ENCODE measurements around the gene AMDHD2. TPM values are rescaled to one million over a fixed set of nuclear protein-coding genes. Genes with fewer than 3 reads are reported as not detected.
"Not testable (repeated sequence)": the region's sequence is repeated elsewhere in the genome, so short reads cannot be mapped to it uniquely, and the experiment has no call there.

The AMDHD2 gene
- 25.5 and 30.8 TPM in 2 replicates for total RNA-seq

- peak; percentile 95 to 96 for DNase-seq (ENCODE audit: low read depth in 2 of 2)
These were observed at the start of gene AMDHD2 for GRCh38 chr16:2520097-2520783. AMDHD2 (plus strand) TSS chr16:2520371; CDS start chr16:2520459, 88 bp downstream.

- no peak for DNase-seq (ENCODE audit: low read depth in 2 of 2)
These were observed 49.6 kb upstream of the AMDHD2 start for GRCh38 chr16:2470603-2471015.

- DNase-seq (ENCODE audit: low read depth in 2 of 2) = no peak
These were observed 49.0 kb upstream of the AMDHD2 start, which contains the start of gene NTN3 for GRCh38 chr16:2471016-2471652. NTN3 (plus strand) TSS chr16:2471297; CDS start chr16:2471702, 405 bp downstream.

- DNase-seq (ENCODE audit: low read depth in 2 of 2) = no peak
These were observed 48.3 kb upstream of the AMDHD2 start for GRCh38 chr16:2471653-2472487.

GRCh38 chr16:2472488-2472864 is 47.7 kb upstream of the AMDHD2 start:
- DNase-seq (ENCODE audit: low read depth in 2 of 2) = no peak

- no peak for DNase-seq (ENCODE audit: low read depth in 2 of 2)
These were observed 47.2 kb upstream of the AMDHD2 start for GRCh38 chr16:2472885-2473445.

GRCh38 chr16:2473446-2473926 is 46.7 kb upstream of the AMDHD2 start:
- no peak for DNase-seq (ENCODE audit: low read depth in 2 of 2)

GRCh38 chr16:2473999-2474876 is 45.9 kb upstream of the AMDHD2 start:
- DNase-seq (ENCODE audit: low read depth in 2 of 2) = peak; percentile 57 to 65

GRCh38 chr16:2474877-2475412 is 45.2 kb upstream of the AMDHD2 start, which contains the start of gene TBC1D24:
TBC1D24 (plus strand) TSS chr16:2475127; CDS start chr16:2496149, 21,022 bp downstream.
- DNase-seq (ENCODE audit: low read depth in 2 of 2) = peak; percentile 84 to 90

- DNase-seq (ENCODE audit: low read depth in 2 of 2) = no peak
These were observed 44.5 kb upstream of the AMDHD2 start for GRCh38 chr16:2475413-2476344.

GRCh38 chr16:2476345-2476720 is 43.8 kb upstream of the AMDHD2 start:
- no peak for DNase-seq (ENCODE audit: low read depth in 2 of 2)

- DNase-seq (ENCODE audit: low read depth in 2 of 2) = no peak
These were observed 43.4 kb upstream of the AMDHD2 start for GRCh38 chr16:2476741-2477140.

GRCh38 chr16:2477327-2477726 is 42.8 kb upstream of the AMDHD2 start:
- no peak for DNase-seq (ENCODE audit: low read depth in 2 of 2)

- DNase-seq (ENCODE audit: low read depth in 2 of 2) = no peak
These were observed 41.9 kb upstream of the AMDHD2 start for GRCh38 chr16:2478279-2478678.

- DNase-seq (ENCODE audit: low read depth in 2 of 2) = not testable (repeated sequence)
These were observed 40.2 kb upstream of the AMDHD2 start for GRCh38 chr16:2479996-2480395.

GRCh38 chr16:2480948-2481347 is 39.2 kb upstream of the AMDHD2 start:
- DNase-seq (ENCODE audit: low read depth in 2 of 2) = no peak

- DNase-seq (ENCODE audit: low read depth in 2 of 2) = no peak
These were observed 38.5 kb upstream of the AMDHD2 start for GRCh38 chr16:2481676-2482075.

- DNase-seq (ENCODE audit: low read depth in 2 of 2) = no peak
These were observed 37.9 kb upstream of the AMDHD2 start for GRCh38 chr16:2482249-2482648.

Measured in lung microvascular endothelial cell (primary cell).